OCI-LY3 (cell line): ENCODE data around the gene CHDH.

Source experiments
- EZH2phosphoT487 ChIP-seq: fragments of 200-600 bp; shearing (Covaris generic); IDR thresholded peaks from 2 replicates; pipeline ENCODE4 v1.6.1; 2018; ENCODE audit warnings: antibody characterized with exemption, mixed run types, low read depth
- TF ChIP-seq, protein P1 (sequence below): fragments of 200-600, 300-600 bp; sonication (generic); IDR thresholded peaks from 2 replicates; pipeline ENCODE4 v1.5.1; 2014; ENCODE audit warnings: antibody characterized with exemption, low read length, low read depth

GRCh38 chr3:53787016-53787415, 59.2 kb downstream of the CHDH start:
- TF ChIP-seq, protein P1, sequence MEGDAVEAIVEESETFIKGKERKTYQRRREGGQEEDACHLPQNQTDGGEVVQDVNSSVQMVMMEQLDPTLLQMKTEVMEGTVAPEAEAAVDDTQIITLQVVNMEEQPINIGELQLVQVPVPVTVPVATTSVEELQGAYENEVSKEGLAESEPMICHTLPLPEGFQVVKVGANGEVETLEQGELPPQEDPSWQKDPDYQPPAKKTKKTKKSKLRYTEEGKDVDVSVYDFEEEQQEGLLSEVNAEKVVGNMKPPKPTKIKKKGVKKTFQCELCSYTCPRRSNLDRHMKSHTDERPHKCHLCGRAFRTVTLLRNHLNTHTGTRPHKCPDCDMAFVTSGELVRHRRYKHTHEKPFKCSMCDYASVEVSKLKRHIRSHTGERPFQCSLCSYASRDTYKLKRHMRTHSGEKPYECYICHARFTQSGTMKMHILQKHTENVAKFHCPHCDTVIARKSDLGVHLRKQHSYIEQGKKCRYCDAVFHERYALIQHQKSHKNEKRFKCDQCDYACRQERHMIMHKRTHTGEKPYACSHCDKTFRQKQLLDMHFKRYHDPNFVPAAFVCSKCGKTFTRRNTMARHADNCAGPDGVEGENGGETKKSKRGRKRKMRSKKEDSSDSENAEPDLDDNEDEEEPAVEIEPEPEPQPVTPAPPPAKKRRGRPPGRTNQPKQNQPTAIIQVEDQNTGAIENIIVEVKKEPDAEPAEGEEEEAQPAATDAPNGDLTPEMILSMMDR, result no peak
- TF ChIP-seq EZH2phosphoT487, result no peak
